K562 (cell line): ENCODE results near the gene AHI1. TPM values are rescaled to one million over a fixed set of nuclear protein-coding genes. Genes with fewer than 3 reads are reported as not detected.

Experiments used
- BRD4 ChIP-seq: fragments of 200-600 bp; sonication (generic); IDR thresholded peaks from 2 replicates; pipeline ENCODE4 v1.6.1; 2017; ENCODE audit warnings: inconsistent platforms
- E2F3 ChIP-seq: fragments of 250-450 bp; sonication (Bioruptor Pico); IDR thresholded peaks from 2 replicates; pipeline ENCODE4 v1.4.0; 2020; ENCODE audit warnings: mild to moderate bottlenecking
- GABPB2 ChIP-seq: fragments of 250-450 bp; sonication (Bioruptor Pico); conservative IDR thresholded peaks from 2 replicates; pipeline ENCODE4 v1.5.1; 2021; ENCODE audit warnings: mild to moderate bottlenecking
- KAT2B ChIP-seq: IDR thresholded peaks from one replicate; pipeline ENCODE4 v1.6.1; 2012; ENCODE audit warnings: low read depth, mild to moderate bottlenecking, control low read depth, inconsistent platforms, low read length, moderate library complexity
- MED1 ChIP-seq: sonication (generic); formaldehyde crosslinking; IDR thresholded peaks from 2 replicates; pipeline ENCODE4 v1.8.1; 2023; ENCODE audit warnings: missing genetic modification reagents, borderline replicate concordance
- NFATC3 ChIP-seq: fragments of 450-650 bp; IDR thresholded peaks from 2 replicates; pipeline ENCODE4 v1.6.1; 2017; ENCODE audit warnings: mild to moderate bottlenecking
- PPARD ChIP-seq: fragments of 250-450 bp; sonication (Bioruptor Pico); IDR thresholded peaks from 2 replicates; pipeline ENCODE4 v1.8.0; 2022; ENCODE audit warnings: inconsistent platforms, mild to moderate bottlenecking, moderate library complexity
- PYGO2 ChIP-seq: fragments of 450-650 bp; IDR thresholded peaks from 2 replicates; pipeline ENCODE4 v1.6.1; 2016; ENCODE audit warnings: mild to moderate bottlenecking, missing genetic modification characterization, moderate library complexity, missing compliant biosample characterization
- SLC30A9 ChIP-seq: fragments of 250-450 bp; sonication (Bioruptor Pico); IDR thresholded peaks from 2 replicates; pipeline ENCODE4 v1.8.0; 2022; ENCODE audit warnings: mild to moderate bottlenecking, moderate library complexity
- TAF15 ChIP-seq: fragments of 200-400 bp; formaldehyde crosslinking; IDR thresholded peaks from 2 replicates; pipeline ENCODE4 v1.6.1; 2017; ENCODE audit warnings: mild to moderate bottlenecking, low read depth, low read length, moderate library complexity
- TCF7L2 ChIP-seq: fragments of 150-350 bp; IDR thresholded peaks from 2 replicates; pipeline ENCODE4 v1.6.1; 2016; ENCODE audit warnings: low read depth, mild to moderate bottlenecking, low read length, moderate library complexity
- ZBTB2 ChIP-seq: fragments of 450-650 bp; IDR thresholded peaks from 2 replicates; pipeline ENCODE4 v1.6.1; 2016; ENCODE audit warnings: antibody characterized with exemption
- ZC3H11A ChIP-seq: IDR thresholded peaks from 2 replicates; pipeline ENCODE4 v1.6.1; 2012; ENCODE audit warnings: low read depth, low read length, improper control_type of control experiment
- ZNF407 ChIP-seq: fragments of 450-650 bp; IDR thresholded peaks from 2 replicates; pipeline ENCODE4 v1.6.1; 2016; ENCODE audit warnings: low read depth
- ZNF518B ChIP-seq: fragments of 250-450 bp; sonication (Bioruptor Pico); IDR thresholded peaks from 2 replicates; pipeline ENCODE4 v1.5.0; 2021; ENCODE audit warnings: mild to moderate bottlenecking, moderate library complexity
- polyA plus RNA-seq, 8 experiments: library from polyadenylated mRNA; depleted of rRNA in 4 of 8; stranded (reverse) in 5 of 8; unstranded in 3 of 8; fragments of >200 nt; fragmentation: Nextera tagmentation in 2 of 8; fragmentation: Illumina TruSeq in 1 of 8; extraction: Ambion mirVana in 2 of 8; extraction: Trizol in 1 of 8; gene quantifications; 2 replicates each; pipeline versions ENCODE4 v1.2.1 to v1.2.3, GENCODE V29; 2011 to 2014; ENCODE audit warnings: inconsistent platforms in 1 of 8, missing spikeins in 1 of 8
- total RNA-seq, 7 experiments: library from RNA; depleted of rRNA in 6 of 7; stranded (reverse); fragments of >200 nt in 6 of 7; fragmentation: Illumina TruSeq in 2 of 7; extraction: Trizol in 2 of 7; gene quantifications; 2 replicates each; pipeline versions ENCODE4 v1.2.1 to v1.2.3, GENCODE V29; 2011 to 2021; ENCODE audit warnings: low replicate concordance in 1 of 7

AHI1 gene
- total and polyA plus RNA-seq, 9 of the 15 experiments (the other 6 are each of a cell fraction or from before 2014, with no cell fraction given): 24.7 to 54.9 (median 32.2) TPM

- TF ChIP-seq E2F3 (no peak), TAF15 (no peak), NFATC3 (no peak), ZC3H11A (no peak), ZBTB2 (no peak), KAT2B (no peak), BRD4 (no peak), TCF7L2 (no peak), ZNF518B (CRISPR knock-in tag) (no peak), MED1 (CRISPR knock-in tag) (no peak), SLC30A9 (no peak), PPARD (no peak), PYGO2 (tag) (0 out of 2 replicates have a peak, but pooled peaks have one; percentile 31), GABPB2 (CRISPR knock-in tag) (no peak), ZNF407 (no peak)
Observed at GRCh38 chr6:135261872-135262725, 235.4 kb downstream of the AHI1 start (continued).
